GM23248 (cell line): Measurements from ENCODE around the gene TCF12.

ENCODE experiments used
- EZH2 ChIP-seq: fragments of 200-600 bp; sonication (generic); IDR thresholded peaks from 2 replicates; pipeline ENCODE4 v1.6.1; 2018; ENCODE audit warnings: antibody characterized with exemption, mild to moderate bottlenecking; ENCODE audit not compliant: insufficient read depth, poor library complexity, severe bottlenecking
- EZH2phosphoT487 ChIP-seq: fragments of 200-600 bp; sonication (generic); IDR thresholded peaks from 2 replicates; pipeline ENCODE4 v1.6.1; 2018; ENCODE audit warnings: antibody characterized with exemption, moderate library complexity, mild to moderate bottlenecking, low read depth; ENCODE audit not compliant: insufficient read depth

DNA sequence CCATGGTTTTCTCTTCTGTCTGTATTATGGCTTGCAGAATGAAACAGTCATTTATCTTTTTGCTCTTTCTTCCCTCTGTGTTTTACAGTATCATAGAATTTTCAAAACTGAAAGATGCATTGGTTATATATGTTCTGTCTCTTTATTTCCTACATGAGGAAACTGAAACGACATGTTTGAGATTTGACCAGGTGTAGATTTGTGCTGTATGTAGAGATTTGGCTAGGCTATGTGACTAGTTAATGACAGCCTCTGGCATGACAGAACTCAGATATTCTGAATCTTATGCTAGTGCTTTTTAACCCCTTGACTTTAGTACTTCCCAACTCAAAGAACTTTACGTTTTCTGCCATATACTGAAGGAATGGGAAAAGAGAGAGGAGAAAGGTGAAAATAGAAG lies 151.0 kb downstream of the TCF12 start:
- TF ChIP-seq EZH2phosphoT487 (no peak), EZH2 (no peak)
